Spleen (tissue), 7 donors: Measurements from ENCODE around the gene BRAF.

Experiments used
- POLR2A ChIP-seq, 3 donors: fragments of 450-650 bp; IDR thresholded peaks; one replicate each; pipeline ENCODE4 v1.5.1; 2017; ENCODE audit warnings: antibody characterized with exemption in 3 of 3, mild to moderate bottlenecking in 1 of 3
- POLR2AphosphoS5 ChIP-seq, 3 donors: sonication (generic); formaldehyde crosslinking; IDR thresholded peaks; one replicate each; pipeline ENCODE4 v1.5.1; 2017; ENCODE audit warnings: antibody characterized with exemption in 3 of 3
- TF ChIP-seq, protein P1 (sequence below), 11 experiments: fragments of 200-600 bp in 7 of 11; fragments of 450-650 bp in 4 of 11; sonication (generic) in 4 of 11; IDR thresholded peaks in 8 of 11; conservative IDR thresholded peaks in 3 of 11; 1 replicate in 7 of 11; 2 replicates in 4 of 11; pipeline versions ENCODE4 v1.4.0 to v1.8.0; 2016 to 2021; ENCODE audit warnings: antibody characterized with exemption in 11 of 11, inconsistent platforms in 4 of 11, mild to moderate bottlenecking in 1 of 11
- donor health status: DM: no; HTN: no; CAD: no; lungs with moderate emphysema.
- donor health status: DM: no; HTN: no; CAD: no.
- donor health status: DM: no; HTN: no; CAD: no.

GRCh38 chr7:140714331-140715040 is 210.2 kb downstream of the BRAF start:
- TF ChIP-seq, protein P1, sequence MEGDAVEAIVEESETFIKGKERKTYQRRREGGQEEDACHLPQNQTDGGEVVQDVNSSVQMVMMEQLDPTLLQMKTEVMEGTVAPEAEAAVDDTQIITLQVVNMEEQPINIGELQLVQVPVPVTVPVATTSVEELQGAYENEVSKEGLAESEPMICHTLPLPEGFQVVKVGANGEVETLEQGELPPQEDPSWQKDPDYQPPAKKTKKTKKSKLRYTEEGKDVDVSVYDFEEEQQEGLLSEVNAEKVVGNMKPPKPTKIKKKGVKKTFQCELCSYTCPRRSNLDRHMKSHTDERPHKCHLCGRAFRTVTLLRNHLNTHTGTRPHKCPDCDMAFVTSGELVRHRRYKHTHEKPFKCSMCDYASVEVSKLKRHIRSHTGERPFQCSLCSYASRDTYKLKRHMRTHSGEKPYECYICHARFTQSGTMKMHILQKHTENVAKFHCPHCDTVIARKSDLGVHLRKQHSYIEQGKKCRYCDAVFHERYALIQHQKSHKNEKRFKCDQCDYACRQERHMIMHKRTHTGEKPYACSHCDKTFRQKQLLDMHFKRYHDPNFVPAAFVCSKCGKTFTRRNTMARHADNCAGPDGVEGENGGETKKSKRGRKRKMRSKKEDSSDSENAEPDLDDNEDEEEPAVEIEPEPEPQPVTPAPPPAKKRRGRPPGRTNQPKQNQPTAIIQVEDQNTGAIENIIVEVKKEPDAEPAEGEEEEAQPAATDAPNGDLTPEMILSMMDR (IDR thresholded peaks at IDR 0.05 in 8 of 11, conservative IDR thresholded peaks at IDR 0.05 in 3 of 11), result no peak
- TF ChIP-seq POLR2AphosphoS5 (IDR thresholded peaks at IDR 0.05) (no peak), POLR2A (IDR thresholded peaks at IDR 0.05) (no peak)
